ENCODE results near the gene C20orf144. TPM values are rescaled to one million over a fixed set of nuclear protein-coding genes. Genes with fewer than 3 reads are reported as not detected.
"Not testable (repeated sequence)": the region's sequence is repeated elsewhere in the genome, so short reads cannot be mapped to it uniquely, and the experiment has no call there.

The C20orf144 gene
- total and polyA plus RNA-seq, 2 donors, result 0.03 TPM; not detected in 1

DNA sequence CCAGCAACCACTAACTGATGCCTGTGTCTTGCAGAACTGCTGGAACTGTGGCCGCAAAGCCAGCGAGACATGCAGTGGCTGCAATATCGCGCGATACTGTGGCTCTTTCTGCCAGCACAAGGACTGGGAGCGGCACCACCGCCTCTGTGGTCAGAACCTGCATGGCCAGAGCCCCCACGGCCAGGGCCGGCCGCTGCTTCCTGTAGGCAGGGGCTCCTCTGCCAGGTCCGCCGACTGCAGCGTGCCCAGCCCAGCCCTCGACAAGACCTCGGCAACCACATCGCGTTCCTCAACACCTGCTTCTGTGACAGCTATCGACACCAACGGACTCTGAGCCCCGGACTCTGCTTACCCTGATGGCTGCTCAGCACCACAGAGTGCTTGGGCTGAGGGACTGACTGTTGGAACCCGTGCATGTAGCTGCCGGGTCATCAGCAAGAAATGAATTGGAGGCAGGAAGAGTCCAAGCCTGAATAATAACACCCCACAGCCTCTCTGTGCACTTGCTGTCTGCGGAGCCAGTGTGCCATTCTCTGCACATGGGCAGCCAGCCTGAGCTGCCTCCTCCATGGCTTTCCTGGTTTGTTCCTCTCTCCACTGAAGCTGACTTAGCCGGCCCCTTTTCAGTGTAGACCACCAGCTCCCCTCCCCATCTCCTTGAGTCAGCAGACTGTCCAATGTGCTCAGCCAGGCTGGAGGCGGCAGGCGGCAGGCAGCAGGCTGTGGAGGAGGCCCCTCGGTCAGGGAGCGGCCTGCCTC, 17.6 kb upstream of the C20orf144 start:
- Histone ChIP-seq H3K4me1 (ENCODE audit: insufficient read depth) (no peaks in the 10 kb centered on the region), H3K36me3 (ENCODE audit: insufficient read depth) (no peaks in the 10 kb centered on the region), H3K27ac (ENCODE audit: low read depth) (no peak overlapping the region), H3K4me3 (ENCODE audit: low read depth, low read length) (no peak overlapping the region)
- 85% methylated on average over 28 of the region's 28 CpGs for WGBS
- no peak for DNase-seq (ENCODE audit: extremely low spot score)

DNA sequence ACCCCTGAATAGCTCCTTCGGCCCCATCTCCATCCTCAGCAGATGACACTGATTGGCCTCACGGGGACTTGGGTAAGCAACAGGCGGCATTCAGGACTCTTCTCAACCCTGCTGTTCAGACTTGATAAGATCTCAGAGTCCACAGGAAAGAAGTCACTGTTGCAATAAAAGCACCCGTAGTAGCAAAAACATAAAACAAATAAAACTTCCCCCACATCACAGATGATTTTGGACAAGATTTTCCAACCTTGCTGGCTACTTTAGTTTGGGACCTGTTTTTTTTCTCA, 17.1 kb upstream of the C20orf144 start:
- Histone ChIP-seq H3K36me3 (ENCODE audit: insufficient read depth) (no peaks in the 10 kb centered on the region), H3K27ac (ENCODE audit: low read depth) (no peak overlapping the region)
- 57% methylated on average over 4 of the region's 4 CpGs for WGBS

DNA sequence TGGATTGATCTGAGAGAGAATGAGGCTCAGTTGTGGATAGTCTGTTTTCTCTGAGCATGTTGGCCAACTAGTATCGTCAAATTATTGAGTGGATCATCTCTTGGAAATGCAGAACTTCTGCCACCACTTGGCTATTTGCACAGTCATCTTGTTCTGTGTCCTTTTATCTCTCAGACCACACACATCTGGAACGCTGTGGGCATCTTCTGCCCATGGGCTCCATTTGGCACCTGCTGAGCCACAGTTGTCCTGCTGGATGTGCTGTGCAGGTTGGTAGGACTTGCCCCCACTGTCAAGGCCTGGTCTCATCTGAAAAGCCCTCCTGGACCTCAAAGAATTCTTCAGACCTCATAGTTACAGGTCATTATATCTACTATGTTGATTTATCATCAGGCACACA, 16.7 kb upstream of the C20orf144 start:
- 86% methylated on average over 2 of the region's 2 CpGs for WGBS
- Histone ChIP-seq H3K4me1 (ENCODE audit: insufficient read depth) (no peaks in the 10 kb centered on the region), H3K36me3 (ENCODE audit: insufficient read depth) (no peaks in the 10 kb centered on the region), H3K4me3 (ENCODE audit: low read depth, low read length) (no peak overlapping the region), H3K27ac (ENCODE audit: low read depth) (no peak overlapping the region)
- DNase-seq (ENCODE audit: extremely low spot score), result no peak

More for the DNA sequence above, 17.1 kb upstream of the C20orf144 start:
- Histone ChIP-seq H3K4me3 (ENCODE audit: low read depth, low read length) (no peak overlapping the region), H3K4me1 (ENCODE audit: insufficient read depth) (no peaks in the 10 kb centered on the region)
- no peak for DNase-seq (ENCODE audit: extremely low spot score)

DNA sequence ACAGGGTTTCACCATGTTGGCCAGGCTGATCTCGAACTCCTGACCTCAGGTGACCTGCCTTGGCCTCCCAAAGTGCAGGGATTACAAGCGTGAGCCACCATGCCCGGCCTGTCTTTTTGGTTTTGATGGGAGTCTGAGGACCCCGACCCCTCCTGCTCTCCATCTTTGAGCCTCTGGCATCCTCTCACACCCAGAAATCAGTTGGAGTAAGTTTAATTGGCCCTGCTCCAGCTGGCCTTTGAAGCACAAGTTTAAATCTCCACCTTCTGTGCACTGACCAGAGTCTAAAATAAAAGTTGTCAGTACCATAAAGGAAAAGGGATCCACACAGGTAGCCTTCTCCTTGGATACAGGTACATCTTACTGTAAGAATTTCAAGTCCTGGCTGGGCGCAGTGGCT, 15.9 kb upstream of the C20orf144 start:
- 91% methylated on average over 5 of the region's 5 CpGs for WGBS
- no peaks in the 10 kb centered on the region for H3K36me3 ChIP-seq (ENCODE audit: insufficient read depth)
- no peak for DNase-seq (ENCODE audit: extremely low spot score)
- H3K27ac ChIP-seq (ENCODE audit: low read depth), result no peak overlapping the region
- no peak overlapping the region for H3K4me3 ChIP-seq (ENCODE audit: low read depth, low read length)
- no peaks in the 10 kb centered on the region for H3K4me1 ChIP-seq (ENCODE audit: insufficient read depth)

DNA sequence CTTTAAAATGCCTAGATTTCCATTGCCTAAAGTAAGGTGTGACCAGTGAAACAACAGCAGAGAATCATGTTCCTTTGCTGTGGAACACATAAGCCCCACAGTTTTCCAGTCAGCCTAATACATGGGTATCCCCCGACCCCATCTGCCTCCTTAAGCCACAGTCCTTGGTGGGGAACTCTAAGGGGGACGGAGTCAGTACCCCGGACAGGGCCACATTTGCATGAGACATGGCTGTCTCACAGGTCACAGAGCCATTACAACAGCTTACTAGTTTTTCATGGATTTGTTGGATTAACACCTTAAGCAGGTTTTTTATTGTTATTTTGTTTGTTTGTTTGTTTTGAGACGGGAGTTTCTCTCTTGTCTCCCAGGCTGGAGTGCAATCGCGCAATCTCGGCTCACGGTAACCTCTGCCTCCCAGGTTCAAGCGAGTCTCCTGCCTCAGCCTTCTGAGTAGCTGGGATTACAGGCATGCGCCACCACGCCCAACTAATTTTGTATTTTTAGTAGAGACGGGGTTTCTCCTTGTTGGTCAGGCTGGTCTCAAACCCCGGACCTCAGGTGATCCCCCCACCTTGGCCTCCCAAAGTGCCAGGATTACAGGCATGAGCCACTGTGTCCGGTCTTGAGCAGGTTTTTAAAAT, 15.0 kb upstream of the C20orf144 start:
- 79% methylated on average over 14 of the region's 14 CpGs for WGBS
- H3K27ac ChIP-seq (ENCODE audit: low read depth); H3K4me1 ChIP-seq (ENCODE audit: insufficient read depth); H3K36me3 ChIP-seq (ENCODE audit: insufficient read depth); H3K4me3 ChIP-seq (ENCODE audit: low read depth, low read length); DNase-seq (ENCODE audit: extremely low spot score): not testable (repeated sequence)

DNA sequence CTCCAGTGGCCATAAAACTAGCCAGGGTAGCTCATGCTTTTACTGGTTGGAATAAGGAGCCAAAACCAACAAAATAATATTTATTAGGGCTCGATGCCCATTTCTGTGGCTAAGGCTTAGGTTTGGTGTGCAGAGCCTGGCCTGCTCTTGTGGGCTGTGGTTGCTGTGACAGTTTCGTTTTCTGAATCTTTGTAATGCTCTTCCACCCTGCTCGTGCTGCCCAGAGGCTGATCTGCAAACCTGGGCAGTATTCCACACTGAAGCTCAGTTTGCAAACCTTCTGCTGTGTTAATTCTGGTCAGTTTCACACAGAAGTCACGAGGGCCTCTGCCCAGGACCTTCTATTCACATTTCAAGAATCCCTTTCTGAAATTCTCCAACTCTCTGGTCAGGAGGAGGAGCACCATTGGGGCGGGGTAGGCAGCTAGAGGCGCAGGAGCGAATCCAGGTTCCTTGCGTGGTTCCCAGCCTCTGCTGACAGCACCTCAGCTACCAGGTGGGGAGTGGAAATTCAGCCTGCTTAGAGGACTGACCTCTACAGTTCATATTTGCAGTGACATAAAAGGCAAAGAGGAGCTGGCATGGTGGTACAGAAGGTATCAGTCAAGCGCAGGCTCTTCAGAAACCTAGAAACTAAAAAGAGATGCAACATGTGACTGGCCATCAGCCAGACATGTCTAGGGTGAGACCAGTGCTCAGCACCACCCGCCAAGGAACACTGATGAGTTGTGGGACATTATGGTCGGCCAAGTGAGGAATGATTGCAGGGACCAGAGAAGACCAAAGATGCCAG, 14.3 kb upstream of the C20orf144 start:
- no peaks in the 10 kb centered on the region for H3K36me3 ChIP-seq (ENCODE audit: insufficient read depth)
- no peak for DNase-seq (ENCODE audit: extremely low spot score)
- 76% methylated on average over 11 of the region's 11 CpGs for WGBS
- no peak overlapping the region for H3K4me3 ChIP-seq (ENCODE audit: low read depth, low read length)
- H3K27ac ChIP-seq (ENCODE audit: low read depth), result no peak overlapping the region
- H3K4me1 ChIP-seq (ENCODE audit: insufficient read depth), result no peaks in the 10 kb centered on the region

DNA sequence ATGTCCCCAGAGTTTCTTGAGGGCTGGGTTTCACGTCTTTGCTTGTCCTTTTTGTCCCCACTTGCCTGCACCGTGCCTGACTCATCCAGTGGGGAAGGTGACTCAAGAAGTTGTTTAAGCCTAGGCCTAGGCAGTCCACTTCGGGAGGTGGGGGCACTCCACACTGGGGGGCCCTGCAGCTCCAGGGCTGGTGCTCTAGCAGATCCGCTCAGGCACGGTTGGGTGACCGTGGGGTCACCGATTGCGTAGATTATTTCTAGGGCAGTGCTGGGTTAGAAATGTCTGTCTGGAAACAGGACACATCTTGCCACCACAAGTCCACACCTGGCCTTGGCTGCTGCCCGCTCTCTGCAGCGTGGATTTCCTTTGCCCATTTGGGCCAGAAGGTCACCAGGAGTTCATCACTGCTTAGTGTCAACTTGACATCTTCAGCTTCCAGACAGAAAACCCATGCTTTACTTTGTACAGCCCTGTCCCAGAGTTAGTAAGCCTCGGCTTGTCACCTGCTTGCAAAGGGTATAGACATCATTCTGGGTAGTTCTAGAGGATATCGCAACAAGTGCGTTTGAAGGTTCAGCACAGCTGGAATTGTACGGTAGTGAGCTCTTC, 13.6 kb upstream of the C20orf144 start:
- Histone ChIP-seq H3K4me3 (ENCODE audit: low read depth, low read length) (no peak overlapping the region), H3K27ac (ENCODE audit: low read depth) (no peak overlapping the region), H3K4me1 (ENCODE audit: insufficient read depth) (no peaks in the 10 kb centered on the region), H3K36me3 (ENCODE audit: insufficient read depth) (no peaks in the 10 kb centered on the region)
- WGBS, result 73% methylated on average over 14 of the region's 14 CpGs
- no peak for DNase-seq (ENCODE audit: extremely low spot score)

DNA sequence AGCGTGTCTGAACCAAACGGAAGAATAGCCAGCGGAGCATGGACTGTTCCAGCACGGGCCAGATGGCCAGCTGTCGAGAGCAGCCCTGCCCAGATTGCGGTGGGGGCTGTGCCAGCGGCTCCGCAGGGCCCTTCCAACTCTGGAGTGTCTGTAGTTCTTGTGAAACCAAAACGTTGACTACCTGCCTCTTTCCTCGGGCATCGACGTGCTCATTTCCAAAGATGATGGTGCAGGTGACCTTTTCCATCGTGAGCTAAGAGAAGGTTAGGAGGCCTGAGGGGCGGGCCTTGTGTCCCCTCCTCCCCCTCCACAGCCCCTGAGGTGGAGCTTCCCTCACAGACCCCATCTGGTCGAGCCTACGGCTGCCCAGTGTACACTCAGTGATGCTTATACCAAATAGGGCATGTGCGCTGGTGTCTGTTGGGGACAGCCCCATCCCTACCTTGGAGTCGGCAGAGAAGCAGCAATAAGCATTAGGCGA, 12.9 kb upstream of the C20orf144 start:
- 46% methylated on average over 19 of the region's 19 CpGs for WGBS
- no peaks in the 10 kb centered on the region for H3K4me1 ChIP-seq (ENCODE audit: insufficient read depth)
- H3K36me3 ChIP-seq (ENCODE audit: insufficient read depth), result no peaks in the 10 kb centered on the region
- DNase-seq (ENCODE audit: extremely low spot score), result no peak
- no peak overlapping the region for H3K27ac ChIP-seq (ENCODE audit: low read depth)
- H3K4me3 ChIP-seq (ENCODE audit: low read depth, low read length), result no peak overlapping the region

DNA sequence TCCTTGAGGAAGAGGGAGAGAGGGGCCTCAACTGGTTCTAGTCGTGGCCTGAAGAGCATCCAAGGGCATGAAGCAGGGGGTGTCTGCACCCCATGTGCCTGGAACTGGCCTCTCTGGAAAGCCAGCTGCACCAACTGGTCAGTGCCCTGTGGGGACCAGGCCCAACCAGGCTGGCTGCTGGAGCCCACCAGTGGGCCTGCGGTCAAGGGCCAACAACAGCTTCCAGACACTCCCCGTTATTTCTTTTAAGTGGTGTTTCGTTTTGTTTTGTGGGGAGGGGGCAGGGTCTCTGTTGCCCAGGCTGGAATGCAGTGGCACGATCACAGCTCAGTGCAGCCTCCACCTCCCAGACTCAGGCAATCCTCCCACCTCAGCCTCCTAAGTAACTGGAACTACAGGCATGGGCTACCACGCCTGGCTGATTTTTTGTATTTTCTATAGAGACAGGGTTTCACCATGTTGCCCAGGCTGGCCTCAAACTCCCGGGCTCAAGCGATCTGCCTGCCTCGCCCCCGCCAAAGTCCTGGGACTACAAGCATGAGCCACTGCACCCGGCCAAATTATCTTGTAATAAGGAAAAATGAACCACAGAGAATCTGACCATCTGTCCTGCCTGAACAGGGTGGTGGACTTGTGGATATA, 11.9 kb upstream of the C20orf144 start:
- H3K27ac ChIP-seq (ENCODE audit: low read depth), result peak overlapping the region; percentile 38
- no peak overlapping the region for H3K4me3 ChIP-seq (ENCODE audit: low read depth, low read length)
- no peaks in the 10 kb centered on the region for H3K36me3 ChIP-seq (ENCODE audit: insufficient read depth)
- 83% methylated on average over 11 of the region's 11 CpGs for WGBS
- no peaks in the 10 kb centered on the region for H3K4me1 ChIP-seq (ENCODE audit: insufficient read depth)
- no peak for DNase-seq (ENCODE audit: extremely low spot score)

DNA sequence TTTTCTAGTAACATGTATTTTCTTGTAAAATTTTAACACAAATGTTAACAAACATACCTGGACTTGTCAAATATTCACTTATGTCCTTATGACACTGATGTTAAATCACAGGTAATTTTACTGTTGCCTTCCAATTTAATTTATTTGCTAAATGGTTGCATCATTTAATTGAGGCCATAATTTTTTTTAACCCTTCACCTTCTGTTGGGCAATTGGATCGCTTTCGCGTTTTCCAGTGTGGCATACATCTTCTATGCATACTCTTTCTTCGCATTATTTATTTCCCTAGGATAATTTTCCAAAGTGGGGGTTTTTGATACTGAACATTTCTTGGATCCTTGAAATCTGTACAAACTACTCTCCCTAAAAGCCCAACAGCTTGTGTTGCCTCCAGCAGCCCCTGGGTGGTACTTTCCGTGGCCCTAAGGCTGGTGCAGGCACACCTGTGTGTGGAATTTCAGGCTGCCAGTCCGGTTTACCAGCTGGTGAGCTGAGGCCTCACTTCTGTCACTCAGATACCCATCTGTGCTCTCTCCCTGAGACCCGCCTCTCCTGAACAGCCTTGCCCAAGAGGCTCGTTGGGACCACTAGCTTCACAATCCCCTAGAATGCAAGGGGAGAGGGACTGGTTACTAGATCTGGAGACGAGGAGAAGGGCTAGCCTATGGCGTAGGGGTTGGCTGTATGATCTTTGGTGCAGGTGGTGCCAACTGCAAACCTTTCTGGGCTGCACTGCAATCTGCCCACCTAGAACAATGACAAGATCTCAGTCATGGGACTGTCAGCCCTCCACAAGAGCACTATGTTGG, 11.2 kb upstream of the C20orf144 start:
- Histone ChIP-seq H3K27ac (ENCODE audit: low read depth) (no peak overlapping the region), H3K4me3 (ENCODE audit: low read depth, low read length) (no peak overlapping the region), H3K36me3 (ENCODE audit: insufficient read depth) (no peaks in the 10 kb centered on the region), H3K4me1 (ENCODE audit: insufficient read depth) (no peaks in the 10 kb centered on the region)
- DNase-seq (ENCODE audit: extremely low spot score), result no peak
- WGBS, result 74% methylated on average over 10 of the region's 10 CpGs

DNA sequence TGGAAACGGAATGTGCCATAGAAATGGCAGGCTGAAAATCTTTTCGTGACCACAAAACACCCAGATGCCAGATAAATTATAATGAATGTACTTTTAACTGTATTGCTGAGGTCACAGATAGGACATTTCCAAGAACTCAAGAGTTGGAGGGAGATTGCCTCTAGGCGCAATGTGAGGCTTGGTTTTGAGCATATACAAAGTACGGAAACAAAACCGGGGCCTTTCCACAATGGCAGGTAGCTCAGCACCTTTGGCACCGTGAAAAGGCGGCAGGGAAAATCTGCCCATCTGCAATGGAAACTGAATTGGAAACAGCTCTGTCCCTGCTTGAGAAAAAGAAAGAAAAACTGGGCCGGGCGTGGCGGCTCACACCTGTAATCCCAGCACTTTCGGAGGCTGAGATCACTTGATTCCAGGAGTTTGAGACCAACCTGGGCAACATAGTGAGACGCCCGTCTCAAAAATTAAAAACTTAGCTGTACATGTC, 10.5 kb upstream of the C20orf144 start:
- H3K4me3 ChIP-seq (ENCODE audit: low read depth, low read length), result no peak overlapping the region
- H3K27ac ChIP-seq (ENCODE audit: low read depth), result peak overlapping the region; percentile 19
- H3K36me3 ChIP-seq (ENCODE audit: insufficient read depth), result no peaks in the 10 kb centered on the region
- DNase-seq (ENCODE audit: extremely low spot score), result no peak
- no peaks in the 10 kb centered on the region for H3K4me1 ChIP-seq (ENCODE audit: insufficient read depth)
- WGBS, result 80% methylated on average over 13 of the region's 13 CpGs

DNA sequence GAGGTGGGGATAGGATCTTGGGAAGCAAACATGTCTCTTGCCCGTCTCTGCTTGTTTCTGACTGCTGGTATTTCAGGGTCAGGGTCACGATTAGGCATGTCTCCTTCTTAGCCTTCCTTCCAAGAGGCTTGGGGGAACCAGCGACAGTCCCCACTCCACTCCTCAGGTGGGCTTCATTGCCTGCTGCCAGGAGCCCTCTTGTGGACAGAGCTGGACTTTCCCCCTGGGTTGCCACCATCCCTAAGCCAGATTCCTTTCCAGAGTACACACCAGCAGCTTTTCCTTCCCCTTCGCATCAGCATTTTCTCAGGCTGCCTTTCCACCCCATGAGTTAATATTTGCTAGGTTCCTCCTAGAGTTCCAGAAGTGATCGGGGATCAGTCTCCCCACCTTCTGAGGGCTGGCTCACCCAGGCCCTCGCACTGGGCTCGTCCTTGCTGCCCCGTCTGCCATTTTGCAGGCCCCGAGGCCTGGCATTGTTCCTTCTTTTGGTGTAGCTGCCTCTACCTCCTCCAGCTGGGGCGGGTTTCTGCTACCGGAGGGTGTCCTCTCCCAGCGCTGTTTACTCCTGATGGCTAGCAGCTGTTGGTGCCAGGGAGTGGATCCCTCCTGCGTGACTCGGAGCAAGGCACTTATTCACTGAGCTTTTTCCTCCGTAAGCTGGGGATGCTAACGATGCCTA, 8.8 kb upstream of the C20orf144 start:
- H3K36me3 ChIP-seq (ENCODE audit: insufficient read depth), result no peaks in the 10 kb centered on the region
- no peak overlapping the region for H3K27ac ChIP-seq (ENCODE audit: low read depth)
- no peak overlapping the region for H3K4me3 ChIP-seq (ENCODE audit: low read depth, low read length)
- 22% methylated on average over 16 of the region's 16 CpGs for WGBS
- DNase-seq (ENCODE audit: extremely low spot score), result no peak
- H3K4me1 ChIP-seq (ENCODE audit: insufficient read depth), result no peaks in the 10 kb centered on the region

Data from urinary bladder (tissue), 4 donors.